Measurements from ENCODE around the gene HPRT1.
"Not testable (repeated sequence)": the region's sequence is repeated elsewhere in the genome, so short reads cannot be mapped to it uniquely, and the experiment has no call there.

HPRT1 gene, protein sequence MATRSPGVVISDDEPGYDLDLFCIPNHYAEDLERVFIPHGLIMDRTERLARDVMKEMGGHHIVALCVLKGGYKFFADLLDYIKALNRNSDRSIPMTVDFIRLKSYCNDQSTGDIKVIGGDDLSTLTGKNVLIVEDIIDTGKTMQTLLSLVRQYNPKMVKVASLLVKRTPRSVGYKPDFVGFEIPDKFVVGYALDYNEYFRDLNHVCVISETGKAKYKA

DNA sequence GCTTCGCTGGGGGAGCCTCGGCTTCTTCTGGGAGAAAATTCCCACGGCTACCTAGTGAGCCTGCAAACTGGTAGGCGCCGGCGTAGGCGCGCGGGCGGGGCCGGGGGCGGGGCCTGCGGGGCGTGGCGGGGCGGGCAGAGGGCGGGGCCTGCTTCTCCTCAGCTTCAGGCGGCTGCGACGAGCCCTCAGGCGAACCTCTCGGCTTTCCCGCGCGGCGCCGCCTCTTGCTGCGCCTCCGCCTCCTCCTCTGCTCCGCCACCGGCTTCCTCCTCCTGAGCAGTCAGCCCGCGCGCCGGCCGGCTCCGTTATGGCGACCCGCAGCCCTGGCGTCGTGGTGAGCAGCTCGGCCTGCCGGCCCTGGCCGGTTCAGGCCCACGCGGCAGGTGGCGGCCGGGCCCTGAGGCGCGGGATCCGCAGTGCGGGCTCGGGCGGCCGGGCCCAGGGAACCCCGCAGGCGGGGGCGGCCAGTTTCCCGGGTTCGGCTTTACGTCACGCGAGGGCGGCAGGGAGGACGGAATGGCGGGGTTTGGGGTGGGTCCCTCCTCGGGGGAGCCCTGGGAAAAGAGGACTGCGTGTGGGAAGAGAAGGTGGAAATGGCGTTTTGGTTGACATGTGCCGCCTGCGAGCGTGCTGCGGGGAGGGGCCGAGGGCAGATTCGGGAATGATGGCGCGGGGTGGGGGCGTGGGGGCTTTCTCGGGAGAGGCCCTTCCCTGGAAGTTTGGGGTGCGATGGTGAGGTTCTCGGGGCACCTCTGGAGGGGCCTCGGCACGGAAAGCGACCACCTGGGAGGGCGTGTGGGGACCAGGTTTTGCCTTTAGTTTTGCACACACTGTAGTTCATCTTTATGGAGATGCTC, at the start of gene HPRT1:
Gene HPRT1 (plus strand): TSS at position 161 of the 857 bp plus-strand sequence. CDS start 147 bp downstream, at position 308.
- no peak for FAIRE-seq

DNA sequence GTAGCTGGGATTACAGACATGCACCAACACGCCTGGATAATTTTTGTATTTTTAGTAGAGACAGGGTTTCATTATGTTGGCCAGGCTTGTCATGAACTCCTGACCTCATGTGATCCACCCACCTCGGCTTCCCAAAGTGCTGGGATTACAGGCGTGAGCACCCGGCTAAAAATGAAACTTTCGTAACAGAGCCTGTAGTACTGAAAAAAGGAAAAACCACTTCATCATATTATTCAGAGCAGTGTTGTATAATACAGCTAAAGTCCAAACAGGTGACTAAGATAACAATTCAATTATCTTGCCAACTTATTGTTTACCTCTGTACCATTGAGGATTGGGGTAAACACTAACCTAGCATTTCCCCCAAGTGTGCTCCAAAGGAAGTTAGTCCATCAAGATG, 43.9 kb upstream of the HPRT1 start:
- no peak for FAIRE-seq

DNA sequence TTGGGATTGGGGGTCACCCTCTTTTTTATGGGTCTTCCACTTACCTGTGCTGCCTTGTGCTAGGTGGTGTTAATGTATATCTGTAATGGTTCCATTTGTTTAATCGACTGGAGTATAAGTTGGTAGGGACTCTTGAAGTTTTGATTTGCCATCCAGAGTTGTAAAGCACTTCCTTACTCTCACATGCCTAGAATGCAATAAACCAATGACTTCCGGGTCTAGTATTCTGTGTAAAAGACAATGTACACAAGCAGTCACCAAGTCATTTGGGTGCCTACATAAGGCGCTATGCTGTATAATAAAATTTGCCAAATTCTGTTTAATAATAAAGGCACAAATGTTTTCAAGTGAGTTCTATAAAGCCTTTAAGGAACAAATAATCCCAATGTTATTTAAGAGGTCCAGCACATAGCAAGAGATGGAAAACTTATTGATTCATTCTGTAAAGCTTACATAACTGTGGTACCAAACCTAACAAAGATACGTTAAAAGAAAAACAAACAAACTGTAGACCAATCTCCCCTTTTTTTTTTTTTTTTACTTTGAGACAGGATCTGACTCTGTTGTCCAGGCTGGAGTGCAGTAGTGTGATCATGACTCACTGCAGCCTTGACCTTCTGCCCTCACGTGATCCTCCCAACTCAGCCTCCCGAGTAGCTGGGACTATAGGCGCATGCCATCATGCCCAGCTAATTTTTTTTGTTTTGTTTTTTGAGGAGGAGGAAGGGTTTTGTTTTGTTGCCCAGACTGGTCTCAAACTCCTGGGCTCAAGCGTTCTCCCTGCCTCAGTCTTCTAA, 41.5 kb upstream of the HPRT1 start:
- no peak for FAIRE-seq

DNA sequence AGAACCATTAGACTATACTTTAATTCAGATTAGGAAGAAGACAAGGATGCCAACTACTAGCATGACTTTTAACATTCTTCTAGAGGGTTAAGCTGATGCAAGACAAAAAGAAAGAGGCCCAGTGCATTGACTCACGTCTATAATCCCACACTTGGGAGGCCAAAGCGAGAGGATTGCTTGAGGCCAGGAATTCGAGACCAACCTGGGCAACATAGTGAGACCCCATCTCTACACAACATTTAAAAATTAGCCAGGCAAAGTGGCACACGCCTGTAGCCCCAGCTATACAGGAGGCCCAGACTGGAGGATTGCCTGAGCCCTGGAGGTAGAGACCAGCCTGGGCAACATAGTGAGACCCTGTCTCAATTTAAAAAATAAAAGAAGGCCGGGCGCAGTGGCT, 40.2 kb upstream of the HPRT1 start:
- FAIRE-seq = no peak

DNA sequence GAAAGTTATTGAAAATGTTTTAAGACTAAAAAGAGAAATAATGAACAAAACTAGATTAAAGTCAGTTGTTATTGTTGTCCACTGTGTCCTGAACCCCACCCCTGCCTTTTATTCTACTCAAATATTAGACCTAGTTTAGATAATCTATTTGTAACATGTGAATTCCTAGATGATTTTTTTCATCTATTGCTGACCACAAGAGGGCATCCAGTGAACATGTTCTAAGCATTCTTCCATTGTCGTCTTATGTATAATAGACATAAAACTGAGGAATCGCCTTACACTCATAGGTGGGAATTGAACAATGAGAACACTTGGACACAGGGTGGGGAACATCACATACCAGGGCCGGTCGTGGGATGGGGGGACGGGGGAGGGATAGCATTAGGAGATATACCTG, 36.4 kb upstream of the HPRT1 start:
- FAIRE-seq = peak; percentile 40

DNA sequence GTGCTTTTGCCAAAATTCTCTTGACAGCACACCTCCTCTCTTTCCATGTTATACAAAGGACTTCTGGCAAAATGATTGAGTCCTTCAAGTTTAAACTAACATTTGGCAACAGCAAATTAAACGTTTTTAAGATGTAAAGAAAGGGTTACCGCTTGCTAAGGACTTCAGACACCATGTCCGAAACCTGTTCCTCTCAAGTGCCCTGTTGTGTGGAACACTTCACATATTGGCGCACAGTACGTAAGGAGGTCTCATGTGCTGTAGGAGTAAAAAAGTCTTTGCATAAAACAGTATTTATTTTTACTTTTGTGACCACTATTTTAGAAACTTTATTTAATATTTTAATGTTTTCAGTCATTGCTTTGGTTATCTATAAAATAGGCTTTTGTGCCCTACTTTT, 33.7 kb upstream of the HPRT1 start:
- no peak for FAIRE-seq

DNA sequence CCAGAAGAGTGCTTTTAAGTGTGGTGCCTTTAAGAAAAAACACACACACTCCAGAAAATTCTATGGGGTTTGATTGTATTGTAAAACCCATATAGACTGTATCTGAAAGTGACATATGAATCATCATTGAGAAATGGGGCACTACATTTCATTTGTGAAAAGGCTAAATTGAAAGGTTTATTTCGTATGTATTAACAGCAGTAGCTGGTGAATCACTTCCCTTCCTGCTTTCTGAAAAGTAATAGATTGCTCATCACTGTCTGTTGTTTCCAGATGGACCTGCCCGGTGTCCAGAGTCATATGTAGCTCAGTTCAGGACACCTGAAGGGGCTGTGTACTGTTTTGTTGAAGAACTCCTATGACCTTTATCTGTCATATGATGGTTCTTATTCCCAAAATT, 28.1 kb upstream of the HPRT1 start:
- FAIRE-seq = no peak

DNA sequence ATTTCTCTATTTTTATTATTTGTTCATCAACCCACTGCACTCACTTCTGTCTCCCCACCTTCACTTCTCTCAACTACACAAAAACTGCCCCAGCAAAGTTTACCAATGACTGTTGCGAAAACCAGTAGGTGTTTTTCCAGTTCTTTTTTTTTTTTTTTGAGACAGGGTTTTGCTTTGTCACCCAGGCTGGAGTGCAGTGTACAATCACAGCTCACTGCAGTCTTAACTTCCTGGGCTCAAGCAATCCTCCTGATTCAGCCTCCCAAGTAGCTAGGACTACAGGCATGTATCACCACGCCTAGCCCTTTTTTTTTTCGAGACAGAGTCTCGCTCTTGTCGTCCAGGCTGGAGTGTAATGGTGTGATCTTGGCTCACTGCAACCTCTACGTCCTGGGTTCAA, 24.1 kb upstream of the HPRT1 start:
- FAIRE-seq = no peak

DNA sequence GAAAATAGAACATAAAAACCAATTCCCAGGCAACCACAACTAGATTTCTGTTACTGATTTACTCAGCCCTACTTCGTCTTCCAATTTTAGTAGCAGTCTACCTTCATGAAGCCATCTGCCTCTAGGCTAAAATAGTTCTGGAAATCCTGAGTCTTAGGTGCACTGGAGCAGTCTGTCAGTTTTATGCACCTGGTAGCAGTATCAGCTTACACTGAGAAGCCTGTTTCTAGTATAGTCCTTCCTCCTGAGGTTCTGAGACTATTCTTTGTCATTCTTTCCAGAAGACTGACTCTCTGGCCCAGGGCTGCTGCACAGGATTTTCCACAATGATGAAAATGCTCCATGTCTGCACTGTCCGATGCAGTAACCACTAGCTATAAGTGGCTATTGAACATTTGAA, 16.9 kb upstream of the HPRT1 start:
- FAIRE-seq = no peak

DNA sequence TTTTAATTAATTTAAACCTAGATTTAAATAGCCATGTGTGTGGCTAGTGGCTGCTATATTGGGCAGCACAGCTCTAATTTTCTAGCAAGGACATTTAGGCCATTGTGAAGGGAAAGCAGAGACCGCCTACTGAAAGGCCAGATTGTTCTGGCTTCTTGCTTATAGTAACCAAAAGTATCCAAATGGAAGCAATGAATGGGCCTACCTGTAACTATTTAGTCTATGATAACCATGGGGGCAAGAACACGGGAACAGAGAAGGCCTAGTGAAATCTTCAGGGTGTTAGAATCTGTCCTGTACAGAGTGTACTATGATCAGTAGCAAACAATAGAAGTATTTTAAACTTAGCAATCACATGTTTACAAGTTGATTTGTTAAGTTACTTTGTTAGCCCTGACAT, 16.5 kb upstream of the HPRT1 start:
- no peak for FAIRE-seq

DNA sequence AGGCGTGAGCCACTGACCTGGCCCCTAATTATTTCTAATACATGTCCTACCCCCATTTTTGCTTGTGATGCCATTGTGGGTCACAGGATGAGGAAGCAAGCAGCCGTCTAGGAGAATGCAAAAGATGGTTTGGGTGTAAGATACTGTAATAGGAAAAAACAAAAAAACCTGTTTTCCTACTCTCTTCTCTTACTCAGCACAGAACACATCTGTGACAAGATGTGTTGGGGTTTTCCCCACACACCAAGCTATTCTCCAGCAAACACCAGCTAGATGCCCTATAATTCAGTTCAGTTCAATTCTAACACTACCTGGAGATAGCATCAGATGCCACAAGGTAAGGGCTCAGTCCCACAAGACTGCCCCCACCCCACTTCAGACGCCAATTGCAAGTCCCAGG, 15.3 kb upstream of the HPRT1 start:
- FAIRE-seq = no peak

DNA sequence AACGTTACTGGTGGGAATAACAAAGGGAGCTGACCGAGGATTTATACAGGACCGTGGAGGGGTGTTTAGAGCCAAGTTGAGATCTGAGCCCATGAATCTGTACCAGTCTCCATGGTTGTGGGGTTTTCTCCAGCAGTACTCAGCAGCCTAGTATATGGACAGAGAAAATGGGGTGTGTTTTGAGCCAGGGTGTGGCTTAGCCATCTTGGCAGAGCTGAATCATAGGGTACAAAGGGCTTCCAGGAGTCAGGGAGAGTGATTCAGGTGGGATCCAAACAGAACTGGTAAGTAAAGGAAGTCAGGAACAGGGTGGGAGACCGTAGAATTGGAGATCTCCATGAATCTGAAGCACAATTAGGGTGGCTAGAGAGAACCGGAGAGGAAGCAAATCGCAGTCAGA, 7.4 kb upstream of the HPRT1 start:
- FAIRE-seq = no peak

DNA sequence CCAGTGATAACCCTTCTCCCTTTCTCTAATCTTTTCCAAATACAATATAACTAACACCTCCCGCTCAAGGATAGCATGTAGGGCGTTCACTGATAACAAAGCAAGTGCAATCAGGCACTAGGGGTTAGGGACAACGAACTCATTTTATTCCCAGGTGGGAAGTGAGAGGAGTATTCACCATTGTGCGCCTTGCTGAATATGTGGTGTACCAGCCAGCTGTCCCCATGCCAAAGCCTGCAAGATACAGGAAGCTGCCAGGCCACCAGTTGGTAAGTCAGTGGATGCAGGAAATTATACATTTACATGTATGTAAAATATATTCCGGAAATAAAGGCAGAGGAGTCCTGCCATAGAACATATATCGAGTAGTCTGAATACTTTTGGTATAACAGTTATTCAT, 6.3 kb upstream of the HPRT1 start:
- FAIRE-seq = no peak

DNA sequence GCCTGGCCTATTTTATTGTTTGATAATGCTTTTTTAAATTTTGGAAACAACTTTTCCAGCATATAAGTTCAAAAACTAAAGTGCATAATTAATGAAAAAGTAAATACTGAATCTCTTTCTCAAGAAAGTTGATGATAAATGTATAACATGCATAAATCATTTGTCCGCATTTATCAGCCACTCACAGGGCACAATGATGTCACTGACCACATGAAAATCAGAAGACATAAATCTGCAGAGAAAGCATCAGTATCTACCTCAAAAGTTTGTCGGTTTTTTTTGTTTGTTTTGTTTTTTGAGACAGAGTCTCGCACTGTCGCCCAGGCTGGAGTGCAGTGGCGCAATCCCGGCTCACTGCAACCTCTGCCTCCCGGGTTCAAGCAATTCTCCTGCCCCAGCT, 5.5 kb upstream of the HPRT1 start:
- FAIRE-seq = no peak

DNA sequence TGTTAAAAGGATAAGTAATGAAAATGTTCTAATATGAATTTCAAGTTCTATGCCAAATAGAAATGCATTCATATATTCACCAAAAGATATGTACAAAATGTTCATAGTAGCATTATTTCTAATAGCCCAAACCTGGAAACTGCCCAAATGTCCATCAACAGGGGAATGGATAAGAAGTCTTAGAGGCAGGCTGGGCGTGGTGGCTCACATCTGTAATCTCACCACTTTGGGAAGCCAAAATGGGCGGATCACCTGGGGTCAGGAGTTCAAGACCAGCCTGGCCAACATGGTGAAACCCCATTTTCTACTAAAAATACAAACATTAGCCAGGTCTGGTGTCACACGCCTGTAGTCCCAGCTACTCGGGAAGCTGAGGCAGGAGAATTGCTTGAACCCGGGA, 2.3 kb upstream of the HPRT1 start:
- FAIRE-seq = no peak

DNA sequence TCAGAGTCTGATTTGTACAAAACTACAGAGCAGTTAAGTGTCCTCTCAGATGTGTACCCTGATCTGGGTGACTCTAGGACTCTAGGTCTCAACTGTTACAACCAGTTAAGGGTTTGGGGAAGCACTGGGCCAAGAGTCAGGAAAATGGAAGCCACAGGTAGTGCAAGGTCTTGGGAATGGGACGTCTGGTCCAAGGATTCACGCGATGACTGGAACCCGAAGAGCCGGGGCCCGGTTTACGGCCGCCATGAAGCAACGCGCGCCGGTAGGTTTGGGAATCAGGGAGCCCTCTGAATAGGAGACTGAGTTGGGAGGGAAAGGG, 321 bp upstream of the HPRT1 start:
- FAIRE-seq = no peak

DNA sequence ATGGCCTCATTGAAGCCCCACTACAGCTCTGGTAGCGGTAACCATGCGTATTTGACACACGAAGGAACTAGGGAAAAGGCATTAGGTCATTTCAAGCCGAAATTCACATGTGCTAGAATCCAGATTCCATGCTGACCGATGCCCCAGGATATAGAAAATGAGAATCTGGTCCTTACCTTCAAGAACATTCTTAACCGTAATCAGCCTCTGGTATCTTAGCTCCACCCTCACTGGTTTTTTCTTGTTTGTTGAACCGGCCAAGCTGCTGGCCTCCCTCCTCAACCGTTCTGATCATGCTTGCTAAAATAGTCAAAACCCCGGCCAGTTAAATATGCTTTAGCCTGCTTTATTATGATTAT, 876 bp downstream of the HPRT1 start:
- FAIRE-seq = no peak

DNA sequence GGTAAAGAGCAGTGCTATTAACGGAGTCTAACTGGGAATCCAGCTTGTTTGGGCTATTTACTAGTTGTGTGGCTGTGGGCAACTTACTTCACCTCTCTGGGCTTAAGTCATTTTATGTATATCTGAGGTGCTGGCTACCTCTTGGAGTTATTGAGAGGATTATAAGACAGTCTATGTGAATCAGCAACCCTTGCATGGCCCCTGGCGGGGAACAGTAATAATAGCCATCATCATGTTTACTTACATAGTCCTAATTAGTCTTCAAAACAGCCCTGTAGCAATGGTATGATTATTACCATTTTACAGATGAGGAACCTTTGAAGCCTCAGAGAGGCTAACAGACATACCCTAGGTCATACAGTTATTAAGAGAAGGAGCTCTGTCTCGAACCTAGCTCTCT, 1.5 kb downstream of the HPRT1 start:
- no peak for FAIRE-seq

DNA sequence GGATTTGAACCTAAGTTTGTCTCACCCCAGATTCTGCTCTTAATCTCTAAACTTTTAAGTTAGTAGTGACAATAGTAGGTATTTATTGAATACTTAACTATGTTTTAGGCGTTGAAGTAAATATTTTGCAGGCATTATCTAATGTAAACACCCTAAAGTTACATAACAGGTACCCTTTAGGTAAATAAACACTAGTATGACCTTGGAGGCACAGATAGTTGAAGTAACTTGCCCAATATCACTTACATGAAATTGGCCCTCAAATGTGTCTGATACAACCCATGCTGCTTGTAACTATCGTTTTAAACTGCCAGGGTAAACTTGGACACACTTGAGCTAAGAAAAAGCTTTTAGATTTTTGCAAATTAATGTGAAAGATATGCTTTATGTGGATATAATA, 3.0 kb downstream of the HPRT1 start:
- no peak for FAIRE-seq

DNA sequence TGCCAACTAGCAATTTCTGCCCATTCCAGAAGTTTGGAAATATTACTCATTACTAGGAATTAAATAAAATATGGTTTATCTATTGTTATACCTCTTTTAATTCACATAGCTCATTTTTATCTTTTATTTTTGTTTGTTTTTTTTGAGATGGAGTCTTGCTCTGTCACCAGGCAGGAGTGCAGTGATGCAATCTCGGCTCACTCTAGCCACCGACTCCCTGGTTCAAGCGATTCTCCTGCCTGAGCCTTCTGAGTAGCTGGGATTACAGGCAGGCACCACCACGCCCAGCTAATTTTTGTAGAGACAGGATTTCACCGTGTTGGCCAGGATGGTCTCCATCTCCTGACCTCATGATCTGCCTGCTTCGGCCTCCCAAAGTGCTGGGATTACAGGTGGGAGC, 4.5 kb downstream of the HPRT1 start:
- FAIRE-seq = not testable (repeated sequence)

DNA sequence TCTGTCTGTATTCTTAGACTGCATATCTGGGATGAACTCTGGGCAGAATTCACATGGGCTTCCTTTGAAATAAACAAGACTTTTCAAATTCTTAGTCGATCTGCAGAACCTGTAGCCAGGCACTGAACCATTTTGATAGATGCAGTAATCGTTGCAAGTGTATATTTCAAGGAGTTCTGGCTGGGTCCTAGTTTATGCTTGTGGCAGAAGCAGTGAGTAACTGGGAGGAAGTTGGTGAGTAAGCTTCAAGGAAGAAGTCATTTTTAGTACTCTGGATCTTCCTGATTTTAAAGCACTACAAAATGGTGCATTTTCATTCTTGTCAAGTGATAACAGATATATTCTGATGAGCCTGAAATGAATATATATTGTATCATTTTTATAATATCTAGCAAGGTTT, 9.5 kb downstream of the HPRT1 start:
- FAIRE-seq = no peak

DNA sequence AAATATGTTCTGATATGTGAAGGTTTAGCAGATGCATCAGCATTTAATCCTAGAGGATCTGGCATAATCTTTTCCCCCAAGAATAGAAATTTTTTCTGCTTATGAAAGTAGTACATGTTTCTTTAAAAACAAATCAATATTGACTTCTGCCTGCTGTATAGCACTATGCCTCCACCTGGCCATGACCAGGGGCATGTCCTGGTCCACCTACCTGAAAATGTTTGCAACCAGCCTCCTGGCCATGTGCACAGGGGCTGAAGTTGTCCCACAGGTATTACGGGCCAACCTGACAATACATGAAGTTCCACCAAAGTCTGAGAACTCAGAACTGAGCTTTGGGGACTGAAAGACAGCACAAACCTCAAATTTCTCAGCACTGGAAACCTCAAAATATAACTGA, 10.0 kb downstream of the HPRT1 start:
- no peak for FAIRE-seq

DNA sequence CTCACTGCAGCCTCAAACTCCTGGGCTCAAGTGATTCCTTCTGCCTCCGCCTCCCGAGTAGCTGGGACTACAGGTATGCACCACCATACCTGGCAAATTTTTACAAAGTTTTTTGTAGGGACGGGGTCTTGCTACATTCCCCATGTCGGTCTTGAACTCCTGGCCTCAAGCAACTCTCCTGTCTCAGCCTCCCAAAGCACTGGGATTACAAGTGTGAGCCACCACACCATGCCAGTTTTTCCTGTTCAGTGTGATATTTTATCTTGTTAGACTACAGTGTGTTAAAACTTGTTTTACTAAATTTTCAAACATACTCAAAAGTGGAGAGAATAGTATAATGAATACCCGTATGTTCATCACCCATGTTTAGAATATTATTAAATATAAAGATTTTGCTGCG, 12.1 kb downstream of the HPRT1 start:
- FAIRE-seq = no peak

DNA sequence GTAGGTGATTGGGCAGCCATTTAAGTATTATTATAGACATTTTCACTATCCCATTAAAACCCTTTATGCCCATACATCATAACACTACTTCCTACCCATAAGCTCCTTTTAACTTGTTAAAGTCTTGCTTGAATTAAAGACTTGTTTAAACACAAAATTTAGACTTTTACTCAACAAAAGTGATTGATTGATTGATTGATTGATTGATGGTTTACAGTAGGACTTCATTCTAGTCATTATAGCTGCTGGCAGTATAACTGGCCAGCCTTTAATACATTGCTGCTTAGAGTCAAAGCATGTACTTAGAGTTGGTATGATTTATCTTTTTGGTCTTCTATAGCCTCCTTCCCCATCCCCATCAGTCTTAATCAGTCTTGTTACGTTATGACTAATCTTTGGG, 16.3 kb downstream of the HPRT1 start:
- FAIRE-seq = no peak
